Kidney epithelial cell (primary cell): Measurements from ENCODE around the gene SPINK6. TPM values are rescaled to one million over a fixed set of nuclear protein-coding genes. Genes with fewer than 3 reads are reported as not detected.

Experiments
- DNase-seq: peaks from one replicate; pipeline ENCODE4 v3.0.0-alpha.2; 2010; ENCODE audit warnings: low read depth
- H3K27me3 ChIP-seq: 2 replicates; pipeline ENCODE4 v1.6.0; 2011; ENCODE audit warnings: low read length; ENCODE audit not compliant: control insufficient read depth, insufficient read depth
- H3K36me3 ChIP-seq: 2 replicates; pipeline ENCODE4 v1.5.1; 2011; ENCODE audit warnings: low read length; ENCODE audit not compliant: control insufficient read depth, insufficient read depth
- H3K4me3 ChIP-seq: 2 replicates; pipeline ENCODE4 v1.5.1; 2011; ENCODE audit warnings: low read depth, mild to moderate bottlenecking, control low read depth, low read length
- total RNA-seq: library from RNA; depleted of rRNA; stranded (reverse); fragments of >200 nt; gene quantifications from 2 replicates; pipeline ENCODE4 v1.2.3, GENCODE V29; 2015
- TF ChIP-seq, protein P1 (sequence below): IDR thresholded peaks from 2 replicates; pipeline ENCODE4 v1.5.1; 2011; ENCODE audit warnings: mild to moderate bottlenecking, moderate library complexity, low read length, control low read depth, inconsistent platforms; ENCODE audit not compliant: insufficient read depth, poor library complexity, severe bottlenecking

Gene SPINK6
- total RNA-seq, 1 donor from 2014 or later, result not detected

- Histone ChIP-seq H3K27me3 (no peaks in the 10 kb centered on the region), H3K36me3 (no peaks in the 10 kb centered on the region), H3K4me3 (no peak within 1 kb of the TSS)
- TF ChIP-seq, protein P1, sequence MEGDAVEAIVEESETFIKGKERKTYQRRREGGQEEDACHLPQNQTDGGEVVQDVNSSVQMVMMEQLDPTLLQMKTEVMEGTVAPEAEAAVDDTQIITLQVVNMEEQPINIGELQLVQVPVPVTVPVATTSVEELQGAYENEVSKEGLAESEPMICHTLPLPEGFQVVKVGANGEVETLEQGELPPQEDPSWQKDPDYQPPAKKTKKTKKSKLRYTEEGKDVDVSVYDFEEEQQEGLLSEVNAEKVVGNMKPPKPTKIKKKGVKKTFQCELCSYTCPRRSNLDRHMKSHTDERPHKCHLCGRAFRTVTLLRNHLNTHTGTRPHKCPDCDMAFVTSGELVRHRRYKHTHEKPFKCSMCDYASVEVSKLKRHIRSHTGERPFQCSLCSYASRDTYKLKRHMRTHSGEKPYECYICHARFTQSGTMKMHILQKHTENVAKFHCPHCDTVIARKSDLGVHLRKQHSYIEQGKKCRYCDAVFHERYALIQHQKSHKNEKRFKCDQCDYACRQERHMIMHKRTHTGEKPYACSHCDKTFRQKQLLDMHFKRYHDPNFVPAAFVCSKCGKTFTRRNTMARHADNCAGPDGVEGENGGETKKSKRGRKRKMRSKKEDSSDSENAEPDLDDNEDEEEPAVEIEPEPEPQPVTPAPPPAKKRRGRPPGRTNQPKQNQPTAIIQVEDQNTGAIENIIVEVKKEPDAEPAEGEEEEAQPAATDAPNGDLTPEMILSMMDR, result no peak
- no peak for DNase-seq
Measured at GRCh38 chr5:148168246-148168645, 34.6 kb upstream of the SPINK6 start, which contains the start of gene SPINK14. Gene SPINK14, plus strand, starts transcription at chr5:148168546. Its CDS starts 1,187 bp downstream, at chr5:148169733.

DNA sequence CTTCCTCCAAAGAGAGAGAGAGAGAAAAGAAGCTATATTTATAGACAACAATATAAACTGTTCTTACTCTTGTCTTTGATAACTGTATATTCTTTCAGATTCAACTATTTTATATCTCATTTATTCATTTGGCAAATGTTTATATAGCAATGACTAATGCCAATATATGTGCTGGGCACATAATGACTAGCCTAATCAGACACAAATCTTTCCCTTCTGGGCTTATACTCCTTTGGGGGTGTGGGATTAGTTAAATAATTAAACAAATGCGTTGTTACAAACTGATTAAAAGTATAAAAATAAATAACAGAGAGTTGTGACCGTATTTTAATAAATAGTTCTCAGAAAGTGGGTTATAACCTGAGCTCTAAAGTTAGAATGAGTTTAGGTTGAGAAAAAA lies 30.5 kb upstream of the SPINK6 start:
- Histone ChIP-seq H3K4me3 (no peak overlapping the region), H3K36me3 (no peaks in the 10 kb centered on the region), H3K27me3 (no peaks in the 10 kb centered on the region)
- no peak for DNase-seq
- TF ChIP-seq, protein P1, result no peak

DNA sequence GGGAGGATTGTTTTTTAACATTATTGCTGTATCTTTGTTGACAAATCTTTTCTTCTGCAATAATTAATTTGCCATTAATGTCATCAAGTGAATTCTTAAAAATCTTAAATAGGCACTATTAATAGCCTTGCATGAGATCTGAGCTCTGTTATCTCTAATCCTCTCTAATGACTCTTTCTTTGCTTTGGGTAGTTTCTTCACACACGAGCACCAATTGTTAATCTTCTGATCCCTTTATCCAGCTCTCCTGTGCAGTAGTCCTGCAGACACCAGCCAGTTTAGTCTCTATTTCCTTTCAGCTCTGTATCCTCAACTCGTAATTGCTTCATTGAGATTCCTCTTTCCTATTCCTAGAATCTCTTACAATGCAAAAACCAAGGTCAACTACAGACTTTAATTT lies 26.4 kb upstream of the SPINK6 start:
- H3K4me3 ChIP-seq, result no peak overlapping the region
- TF ChIP-seq, protein P1, result no peak
- DNase-seq, result no peak
- H3K27me3 ChIP-seq, result no peaks in the 10 kb centered on the region
- no peaks in the 10 kb centered on the region for H3K36me3 ChIP-seq

DNA sequence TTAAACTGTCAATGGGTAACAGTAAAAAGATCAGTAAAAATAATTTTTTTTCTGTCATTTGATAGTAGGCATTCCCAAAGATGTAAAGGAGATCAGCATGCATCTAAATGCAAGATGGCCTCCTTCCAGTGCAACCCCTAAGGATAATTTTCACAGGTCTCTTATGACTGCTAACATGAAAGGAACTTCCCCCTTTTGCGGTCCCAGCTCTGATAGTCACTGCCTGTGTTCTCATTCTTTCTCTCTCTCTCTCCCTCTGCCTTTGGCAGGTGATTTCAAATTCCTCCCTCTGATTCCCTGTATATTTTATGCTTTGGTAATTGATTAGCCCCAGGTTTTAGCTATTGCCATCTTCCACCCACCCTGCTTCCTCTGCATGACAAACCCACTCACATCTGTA lies 25.6 kb upstream of the SPINK6 start:
- TF ChIP-seq, protein P1, result no peak
- Histone ChIP-seq H3K36me3 (no peaks in the 10 kb centered on the region), H3K27me3 (no peaks in the 10 kb centered on the region), H3K4me3 (no peak overlapping the region)
- no peak for DNase-seq

- peak; percentile 16 for DNase-seq
- no peaks in the 10 kb centered on the region for H3K36me3 ChIP-seq
- TF ChIP-seq, protein P1, result peak; percentile 66
- no peaks in the 10 kb centered on the region for H3K27me3 ChIP-seq
- H3K4me3 ChIP-seq, result no peak overlapping the region
Measured at GRCh38 chr5:148179234-148179824, 23.5 kb upstream of the SPINK6 start.
